ENCODE results near the gene KNSTRN.

Gene KNSTRN
- long read RNA-seq, donor 1, transcript KNSTRN-201 (9 exons, 1,714 nt): major isoform, 14 of 16 reads
- long read RNA-seq, donor 1, partial matches to known transcripts: 0 of 16 reads
- long read RNA-seq, donor 1, other reads (novel, unspliced or antisense): 0 of 16 reads
- long read RNA-seq, donor 2, partial matches to known transcripts: 0 of 6 reads
- long read RNA-seq, donor 2, other reads (novel, unspliced or antisense): 0 of 6 reads
- long read RNA-seq, donor 3, partial matches to known transcripts: 0 of 3 reads
- long read RNA-seq, donor 3, other reads (novel, unspliced or antisense): 0 of 3 reads
- long read RNA-seq, donor 4, transcript KNSTRN-201 (9 exons, 1,714 nt): major isoform, 11 of 14 reads
- long read RNA-seq, donor 4, partial matches to known transcripts: 0 of 14 reads
- long read RNA-seq, donor 4, other reads (novel, unspliced or antisense): 0 of 14 reads
- long read RNA-seq, donor 5, transcript KNSTRN-201 (9 exons, 1,714 nt): major isoform, 12 of 13 reads
- long read RNA-seq, donor 5, partial matches to known transcripts: 0 of 13 reads
- long read RNA-seq, donor 5, other reads (novel, unspliced or antisense): 0 of 13 reads
- long read RNA-seq, donor 6, partial matches to known transcripts: 0 of 7 reads
- long read RNA-seq, donor 6, other reads (novel, unspliced or antisense): 0 of 7 reads
- long read RNA-seq, donor 7: 0 reads
- long read RNA-seq, donor 8, transcript KNSTRN-201 (9 exons, 1,714 nt): major isoform, 12 of 15 reads
- long read RNA-seq, donor 8, partial matches to known transcripts: 0 of 15 reads
- long read RNA-seq, donor 8, other reads (novel, unspliced or antisense): 0 of 15 reads

- DNase-seq: peak; percentile 82
Observed at GRCh38 chr15:40382580-40383456, at the start of gene KNSTRN. Gene KNSTRN, plus strand, starts transcription at chr15:40382721. Its CDS starts 115 bp downstream, at chr15:40382836.

GRCh38 chr15:40333922-40334492, 48.5 kb upstream of the KNSTRN start:
- peak; percentile 50 for DNase-seq

GRCh38 chr15:40334541-40334940, 48.0 kb upstream of the KNSTRN start:
- DNase-seq: no peak

GRCh38 chr15:40334941-40335795, 47.4 kb upstream of the KNSTRN start:
- no peak for DNase-seq

GRCh38 chr15:40335938-40336743, 46.4 kb upstream of the KNSTRN start:
- DNase-seq: no peak

GRCh38 chr15:40336744-40337122, 45.8 kb upstream of the KNSTRN start:
- DNase-seq: no peak

- DNase-seq: no peak
Observed at GRCh38 chr15:40337597-40337996, 44.9 kb upstream of the KNSTRN start.

- peak; percentile 69 for DNase-seq
Observed at GRCh38 chr15:40338041-40338657, 44.4 kb upstream of the KNSTRN start.

- DNase-seq: no peak
Observed at GRCh38 chr15:40338921-40339620, 43.5 kb upstream of the KNSTRN start.

- no peak for DNase-seq
Observed at GRCh38 chr15:40339621-40339945, 42.9 kb upstream of the KNSTRN start.

- DNase-seq: peak; percentile 75
Observed at GRCh38 chr15:40340038-40340739, 42.3 kb upstream of the KNSTRN start.

- peak; percentile 70 for DNase-seq
Observed at GRCh38 chr15:40340740-40341400, 41.7 kb upstream of the KNSTRN start, which contains the start of gene CCDC9B. Gene CCDC9B, minus strand, starts transcription at chr15:40340939. Its CDS starts 120 bp downstream, at chr15:40340819.

GRCh38 chr15:40342416-40343320, 39.9 kb upstream of the KNSTRN start:
- DNase-seq: no peak

- DNase-seq: no peak
Observed at GRCh38 chr15:40343512-40343911, 39.0 kb upstream of the KNSTRN start.

GRCh38 chr15:40344217-40344616, 38.3 kb upstream of the KNSTRN start:
- DNase-seq: no peak

- no peak for DNase-seq
Observed at GRCh38 chr15:40344631-40345120, 37.8 kb upstream of the KNSTRN start.

Data from right kidney (tissue), 9 donors.